Right lobe of liver (tissue), 4 donors: ENCODE data around the gene PALMD.

Source experiments
- POLR2A ChIP-seq: fragments of 450-650 bp; IDR thresholded peaks from one replicate; pipeline ENCODE4 v1.6.1; 2017; ENCODE audit warnings: antibody characterized with exemption, mild to moderate bottlenecking
- TF ChIP-seq, protein P1 (sequence below), 4 donors: fragments of 200-600 bp in 3 of 4; fragments of 450-650 bp in 1 of 4; IDR thresholded peaks; one replicate each; pipeline versions ENCODE4 v1.5.1 to v1.8.0; 2016 to 2022; ENCODE audit warnings: antibody characterized with exemption in 4 of 4, mild to moderate bottlenecking in 2 of 4
- donor health status: DM: no; HTN: no; CAD: no.
- donor health status: DM: no; HTN: no; CAD: no.
- donor health status: DM: no; HTN: yes; CAD: no.

DNA sequence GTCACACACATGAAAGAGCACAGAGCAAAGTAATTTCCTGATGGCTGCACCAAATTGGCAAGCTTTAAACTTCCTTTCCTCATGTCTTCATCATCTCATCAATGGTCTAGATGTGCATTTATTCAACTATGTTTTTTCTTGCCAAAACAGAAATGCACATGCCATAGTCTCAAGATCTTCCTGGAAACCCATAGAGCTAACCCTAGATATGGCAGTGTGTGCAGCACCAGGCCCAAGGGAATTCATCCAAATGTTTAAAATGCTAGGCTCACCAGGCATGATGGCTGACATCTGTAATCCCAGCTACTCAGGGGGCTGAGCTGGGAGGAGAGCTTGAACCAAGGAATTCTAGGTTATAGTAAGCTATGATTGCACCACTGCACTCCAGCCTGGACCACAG, 31.2 kb upstream of the PALMD start:
- TF ChIP-seq, protein P1, sequence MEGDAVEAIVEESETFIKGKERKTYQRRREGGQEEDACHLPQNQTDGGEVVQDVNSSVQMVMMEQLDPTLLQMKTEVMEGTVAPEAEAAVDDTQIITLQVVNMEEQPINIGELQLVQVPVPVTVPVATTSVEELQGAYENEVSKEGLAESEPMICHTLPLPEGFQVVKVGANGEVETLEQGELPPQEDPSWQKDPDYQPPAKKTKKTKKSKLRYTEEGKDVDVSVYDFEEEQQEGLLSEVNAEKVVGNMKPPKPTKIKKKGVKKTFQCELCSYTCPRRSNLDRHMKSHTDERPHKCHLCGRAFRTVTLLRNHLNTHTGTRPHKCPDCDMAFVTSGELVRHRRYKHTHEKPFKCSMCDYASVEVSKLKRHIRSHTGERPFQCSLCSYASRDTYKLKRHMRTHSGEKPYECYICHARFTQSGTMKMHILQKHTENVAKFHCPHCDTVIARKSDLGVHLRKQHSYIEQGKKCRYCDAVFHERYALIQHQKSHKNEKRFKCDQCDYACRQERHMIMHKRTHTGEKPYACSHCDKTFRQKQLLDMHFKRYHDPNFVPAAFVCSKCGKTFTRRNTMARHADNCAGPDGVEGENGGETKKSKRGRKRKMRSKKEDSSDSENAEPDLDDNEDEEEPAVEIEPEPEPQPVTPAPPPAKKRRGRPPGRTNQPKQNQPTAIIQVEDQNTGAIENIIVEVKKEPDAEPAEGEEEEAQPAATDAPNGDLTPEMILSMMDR (IDR thresholded peaks at IDR 0.05), result no peak
- no peak for TF ChIP-seq POLR2A
